Neural cell (in vitro differentiated cells): ENCODE results near the gene SPECC1L.
"Not testable (repeated sequence)": the region's sequence is repeated elsewhere in the genome, so short reads cannot be mapped to it uniquely, and the experiment has no call there.

Experiments used
- CTCF ChIP-seq: fragments of 450-650 bp; IDR thresholded peaks from 2 replicates; pipeline ENCODE4 v1.5.1; 2014; ENCODE audit warnings: antibody characterized with exemption, mild to moderate bottlenecking, moderate library complexity; ENCODE audit not compliant: poor library complexity, severe bottlenecking
- EP300 ChIP-seq: fragments of 450-650 bp; conservative IDR thresholded peaks from 2 replicates; pipeline ENCODE4 v1.6.1; 2014; ENCODE audit warnings: antibody characterized with exemption, mild to moderate bottlenecking, moderate library complexity; ENCODE audit not compliant: poor library complexity, severe bottlenecking
- EZH2 ChIP-seq: fragments of 200-600, 300-800 bp; shearing (Covaris generic), sonication (generic); IDR thresholded peaks from 2 replicates; pipeline ENCODE4 v1.6.1; 2014; ENCODE audit warnings: antibody characterized with exemption, low read length, borderline replicate concordance, mild to moderate bottlenecking; ENCODE audit not compliant: insufficient read depth, poor library complexity, severe bottlenecking
- POLR2AphosphoS5 ChIP-seq: IDR thresholded peaks from 2 replicates; pipeline ENCODE4 v1.6.1; 2012
- RAD21 ChIP-seq: fragments of 450-650 bp; conservative IDR thresholded peaks from 2 replicates; pipeline ENCODE4 v1.6.1; 2014; ENCODE audit warnings: antibody characterized with exemption, mild to moderate bottlenecking, moderate library complexity
- TAF1 ChIP-seq: IDR thresholded peaks from 2 replicates; pipeline ENCODE4 v1.6.1; 2012; ENCODE audit warnings: low read depth

GRCh38 chr22:24292202-24292830 lies 21.7 kb downstream of the SPECC1L start:
- not testable (repeated sequence) for TF ChIP-seq CTCF, EZH2, POLR2AphosphoS5, TAF1, RAD21, EP300
